GM23338 (cell line): ENCODE results near the gene KXD1. TPM values are rescaled to one million over a fixed set of nuclear protein-coding genes. Genes with fewer than 3 reads are reported as not detected.
A peak's percentile ranks its signal among the peaks of the same experiment; 100 is the strongest.

Source experiments
- ATAC-seq: fragments of 200-7000 bp; cut with Tn5 transposase; 3 replicates; pipeline ENCODE4 v1.9.1; 2020
- DNase-seq: peaks from one replicate; pipeline ENCODE4 v3.0.0-alpha.2; 2015; ENCODE audit warnings: low spot score
- H2AFZ ChIP-seq: fragments of 200-600 bp; sonication (generic); 2 replicates; pipeline ENCODE4 v1.8.0; 2016; ENCODE audit warnings: antibody characterized with exemption, mild to moderate bottlenecking, moderate library complexity
- H3F3A ChIP-seq: fragments of 200-600 bp; sonication (generic); replicated peaks from 2 replicates; pipeline ENCODE4 v1.8.0; 2017; ENCODE audit warnings: antibody characterized with exemption, mixed run types, low read depth
- H3K27ac ChIP-seq: fragments of 200-600 bp; sonication (generic); 2 replicates; pipeline ENCODE4 v1.6.1; 2016; ENCODE audit warnings: low read depth
- H3K27me3 ChIP-seq: fragments of 200-600 bp; sonication (generic); 2 replicates; pipeline ENCODE4 v1.8.0; 2016; ENCODE audit warnings: mild to moderate bottlenecking, mixed run types, moderate library complexity; ENCODE audit not compliant: insufficient read depth
- H3K36me3 ChIP-seq: fragments of 200-600 bp; sonication (generic); 2 replicates; pipeline ENCODE4 v1.8.0; 2016; ENCODE audit warnings: mild to moderate bottlenecking; ENCODE audit not compliant: insufficient read depth
- H3K4me1 ChIP-seq: fragments of 200-600 bp; sonication (generic); 2 replicates; pipeline ENCODE4 v1.8.0; 2016; ENCODE audit warnings: mild to moderate bottlenecking, moderate library complexity; ENCODE audit not compliant: insufficient read depth
- H3K4me2 ChIP-seq: fragments of 200-600 bp; sonication (generic); 2 replicates; pipeline ENCODE4 v1.7.1; 2017; ENCODE audit warnings: mixed run types
- H3K4me3 ChIP-seq: fragments of 200-600 bp; sonication (generic); 2 replicates; pipeline ENCODE4 v1.6.1; 2016; ENCODE audit warnings: mixed run types
- H3K79me2 ChIP-seq: fragments of 200-600 bp; sonication (generic); replicated peaks from 2 replicates; pipeline ENCODE4 v1.8.0; 2017; ENCODE audit warnings: mild to moderate bottlenecking; ENCODE audit not compliant: insufficient read depth
- H3K9me2 ChIP-seq: fragments of 200-600 bp; sonication (generic); 2 replicates; pipeline ENCODE4 v1.8.0; 2017; ENCODE audit not compliant: insufficient read depth
- H4K20me1 ChIP-seq: fragments of 200-600 bp; sonication (generic); replicated peaks from 2 replicates; pipeline ENCODE4 v1.8.0; 2017; ENCODE audit warnings: mild to moderate bottlenecking; ENCODE audit not compliant: insufficient read depth
- H3K27ac Mint-ChIP-seq: 2 replicates; pipeline ENCODE4 v1.8.0; 2020; ENCODE audit warnings: inconsistent platforms, mild to moderate bottlenecking, moderate library complexity, mixed read lengths
- H3K27me3 Mint-ChIP-seq: 3 replicates; pipeline ENCODE4 v1.8.0; 2022; ENCODE audit warnings: low read depth, mild to moderate bottlenecking, moderate library complexity, mixed read lengths, inconsistent platforms; ENCODE audit not compliant: insufficient read depth, poor library complexity
- H3K36me3 Mint-ChIP-seq: 3 replicates; pipeline ENCODE4 v1.8.0; 2021; ENCODE audit warnings: low read depth, mild to moderate bottlenecking, inconsistent platforms, moderate library complexity, mixed read lengths
- H3K4me1 Mint-ChIP-seq: 3 replicates; pipeline ENCODE4 v1.8.0; 2020; ENCODE audit warnings: mild to moderate bottlenecking, inconsistent platforms, mixed read lengths
- H3K4me3 Mint-ChIP-seq: 3 replicates; pipeline ENCODE4 v1.8.0; 2021; ENCODE audit warnings: moderate library complexity, mild to moderate bottlenecking, inconsistent platforms, mixed read lengths
- H3K9me3 Mint-ChIP-seq: 3 replicates; pipeline ENCODE4 v1.8.0; 2020; ENCODE audit warnings: moderate library complexity, mild to moderate bottlenecking, inconsistent platforms, mixed read lengths
- ETS1 ChIP-seq: IDR thresholded peaks from 2 replicates; pipeline ENCODE4 v1.6.1; 2016; ENCODE audit warnings: antibody characterized with exemption
- EZH2 ChIP-seq: fragments of 200-600 bp; sonication (generic); IDR thresholded peaks from one replicate; pipeline ENCODE4 v1.8.0; 2017; ENCODE audit warnings: antibody characterized with exemption, mild to moderate bottlenecking, low read depth; ENCODE audit not compliant: unreplicated experiment
- EZH2phosphoT487 ChIP-seq: fragments of 200-600 bp; sonication (generic); IDR thresholded peaks from one replicate; pipeline ENCODE4 v1.8.1; 2018; ENCODE audit warnings: antibody characterized with exemption; ENCODE audit not compliant: unreplicated experiment
- JUNB ChIP-seq: IDR thresholded peaks from one replicate; pipeline ENCODE4 v1.6.1; 2016; ENCODE audit warnings: antibody characterized with exemption; ENCODE audit not compliant: unreplicated experiment
- REST ChIP-seq: IDR thresholded peaks from one replicate; pipeline ENCODE4 v1.6.1; 2018; ENCODE audit warnings: antibody characterized with exemption; ENCODE audit not compliant: unreplicated experiment
- STAT1 ChIP-seq: IDR thresholded peaks from one replicate; pipeline ENCODE4 v1.6.1; 2016; ENCODE audit warnings: antibody characterized with exemption; ENCODE audit not compliant: unreplicated experiment
- ZNF114 ChIP-seq: fragments of 250-450 bp; sonication (Bioruptor Pico); IDR thresholded peaks from 2 replicates; pipeline ENCODE4 v1.5.0; 2020; ENCODE audit warnings: mild to moderate bottlenecking, moderate library complexity
- ZNF462 ChIP-seq: fragments of 250-450 bp; sonication (Bioruptor Pico); IDR thresholded peaks from 2 replicates; pipeline ENCODE4 v1.5.0; 2020; ENCODE audit warnings: mild to moderate bottlenecking, moderate library complexity
- polyA plus RNA-seq: library from polyadenylated mRNA; unstranded; fragments of >200 nt; fragmentation: Nextera tagmentation; extraction: Ambion mirVana; gene quantifications from 2 replicates; pipeline ENCODE4 v1.2.1, GENCODE V29; 2016
- total RNA-seq: library from RNA; depleted of rRNA; stranded (reverse); fragments of >200 nt; shearing (Covaris generic); gene quantifications from 2 replicates; pipeline ENCODE4 v1.2.3, GENCODE V29; 2014

Gene KXD1
- total and polyA plus RNA-seq, 2 experiments from 2014 or later: 108 to 164 TPM

GRCh38 chr19:18508585-18508984, 49.1 kb upstream of the KXD1 start (continued):
- TF ChIP-seq ZNF462 (CRISPR knock-in tag) (no peak), ZNF114 (CRISPR knock-in tag) (no peak)

GRCh38 chr19:18510216-18510615, 47.5 kb upstream of the KXD1 start:
- Histone ChIP-seq H3K27me3 (no peaks in the 10 kb centered on the region), H3K36me3 (no peaks in the 10 kb centered on the region), H3K27ac (no peak overlapping the region), H4K20me1 (peaks cover 15% of the 10 kb centered on the region), H3K4me1 (no peaks in the 10 kb centered on the region), H3K4me3 (no peak overlapping the region), H3K79me2 (peaks cover 84% of the 10 kb centered on the region), H3F3A (0 out of 2 replicates have a peak, but pooled peaks cover 3% of the 10 kb centered on the region), H3K9me2 (no peaks in the 10 kb centered on the region), H3K4me2 (no peak overlapping the region), H2AFZ (no peak overlapping the region)
- TF ChIP-seq EZH2 (no peak), EZH2phosphoT487 (no peak), JUNB (no peak), STAT1 (no peak), REST (no peak), ETS1 (no peak), ZNF114 (CRISPR knock-in tag) (no peak)
- Mint-ChIP-seq H3K9me3 (no peaks in the 10 kb centered on the region), H3K36me3 (no peaks in the 10 kb centered on the region), H3K4me3 (no peak overlapping the region), H3K27ac (0 out of 2 replicates have a peak overlapping the region, but pooled peaks have one; percentile 62), H3K4me1 (peaks cover 6% of the 10 kb centered on the region; the same call in 2 of the 3 replicates), H3K27me3 (peaks cover 7% of the 10 kb centered on the region)
- DNase-seq: no peak
- ATAC-seq: no peak
